Panc1 (cell line): ENCODE results near the gene CACNA1A. TPM values are rescaled to one million over a fixed set of nuclear protein-coding genes. Genes with fewer than 3 reads are reported as not detected.

Experiments used
- ATAC-seq: fragments of 200-7000 bp; cut with Tn5 transposase; 2 replicates; pipeline ENCODE4 v1.9.1; 2020; ENCODE audit warnings: mild to moderate bottlenecking, moderate library complexity
- BruUV-seq: library from RNA; stranded (reverse); fragments of 400-500 nt; replicated peaks from 2 replicates; lab custom pipeline; 2021; lab: Mats Ljungman, UMichigan
- CTCF ChIA-PET: fragments of 300-600 bp; sonication (Branson Sonifier 250); formaldehyde crosslinking; loops from one replicate; lab custom pipeline; 2022; ENCODE audit warnings: antibody characterized with exemption; lab: Charles Lee
- POLR2A ChIA-PET: fragments of 300-600 bp; sonication (Branson Sonifier 250); formaldehyde crosslinking; loops from one replicate; lab custom pipeline; 2022; ENCODE audit warnings: antibody characterized with exemption; lab: Charles Lee
- DNase-seq: peaks from one replicate; pipeline ENCODE4 v3.0.0-alpha.2; 2010; ENCODE audit warnings: low read depth, low spot score
- H3K27ac ChIP-seq: 2 replicates; pipeline ENCODE4 v1.5.1; 2011; ENCODE audit warnings: mild to moderate bottlenecking, low read length, inconsistent platforms
- H3K27me3 ChIP-seq: fragments of 200-500 bp; sonication (Bioruptor generic); 2 replicates; pipeline ENCODE4 v1.6.0; 2014; ENCODE audit warnings: low read length, inconsistent platforms; ENCODE audit not compliant: control insufficient read depth, insufficient read depth
- H3K36me3 ChIP-seq: fragments of 200-500 bp; sonication (Bioruptor generic); 2 replicates; pipeline ENCODE4 v1.5.1; 2014; ENCODE audit warnings: inconsistent platforms, mild to moderate bottlenecking, low read length, moderate library complexity; ENCODE audit not compliant: control insufficient read depth, insufficient read depth
- H3K4me1 ChIP-seq: 2 replicates; pipeline ENCODE4 v1.5.1; 2011; ENCODE audit warnings: inconsistent platforms, mild to moderate bottlenecking, low read length, moderate library complexity; ENCODE audit not compliant: control insufficient read depth, insufficient read depth
- H3K4me3 ChIP-seq, 2 experiments: 2 replicates each; pipeline ENCODE4 v1.5.1; 2011 to 2012; ENCODE audit warnings: low read depth in 2 of 2, low read length in 2 of 2, mild to moderate bottlenecking in 2 of 2, inconsistent platforms in 1 of 2, moderate library complexity in 1 of 2
- H3K9me3 ChIP-seq: fragments of 200-500 bp; sonication (Bioruptor generic); 2 replicates; pipeline ENCODE4 v1.5.1; 2014; ENCODE audit warnings: low read depth, mild to moderate bottlenecking, inconsistent platforms, low read length, moderate library complexity; ENCODE audit not compliant: control insufficient read depth, insufficient read depth
- CTCF ChIP-seq: fragments of 450-650 bp; IDR thresholded peaks from 2 replicates; pipeline ENCODE4 v1.5.1; 2017; ENCODE audit warnings: mild to moderate bottlenecking
- POLR2AphosphoS5 ChIP-seq: IDR thresholded peaks from 2 replicates; pipeline ENCODE4 v1.6.1; 2012; ENCODE audit warnings: mild to moderate bottlenecking, low read depth, low read length, moderate library complexity
- SIN3A ChIP-seq: IDR thresholded peaks from 2 replicates; pipeline ENCODE4 v1.6.1; 2012; ENCODE audit warnings: low read depth, mild to moderate bottlenecking, low read length, moderate library complexity, borderline replicate concordance; ENCODE audit not compliant: insufficient read depth
- TCF7L2 ChIP-seq: IDR thresholded peaks from 2 replicates; pipeline ENCODE4 v1.6.1; 2011; ENCODE audit warnings: mild to moderate bottlenecking, low read depth, low read length, inconsistent platforms
- in situ Hi-C: cut with HindIII; loops from 2 replicates; pipeline ENCODE4 v1.10.0; 2016; ENCODE audit warnings: low sequenced_read_pairs, low pct_unique_long_range_greater_than_20kb
- intact Hi-C: fragments of 100-400 bp; cut with micrococcal nuclease; formaldehyde crosslinking; loops from one replicate; pipeline ENCODE4 v1.10.0; 2022; ENCODE audit not compliant: unreplicated experiment
- total RNA-seq: library from RNA; stranded (reverse); gene quantifications from one replicate; pipeline ENCODE4 v1.2.1, GENCODE V29; 2021; ENCODE audit not compliant: unreplicated experiment
- TF ChIP-seq, protein P1 (sequence below), 2 experiments: IDR thresholded peaks; 2 replicates each; pipeline ENCODE4 v1.6.1; 2011 to 2012; ENCODE audit warnings: low read depth in 2 of 2, control low read depth in 1 of 2, low read length in 1 of 2, mild to moderate bottlenecking in 1 of 2, moderate library complexity in 1 of 2; ENCODE audit not compliant: insufficient read depth in 1 of 2

The CACNA1A gene
- total RNA-seq, 1 experiment from 2014 or later: 0.51 TPM

- intact Hi-C loops: no loop called here
- ChIA-PET POLR2A (no interaction called here), CTCF (no interaction called here)
- Histone ChIP-seq H3K36me3 (no peaks in the 10 kb centered on the region), H3K4me1 (no peaks in the 10 kb centered on the region), H3K4me3 (no peak overlapping the region), H3K27me3 (peaks cover 20% of the 10 kb centered on the region), H3K27ac (no peak overlapping the region), H3K9me3 (no peaks in the 10 kb centered on the region)
- TF ChIP-seq POLR2AphosphoS5 (no peak), CTCF (no peak), TCF7L2 (no peak), SIN3A (no peak)
- BruUV-seq: no TSS peak
- DNase-seq (no peak), ATAC-seq (no peak)
- in situ Hi-C loops: no loop called here
These were observed 2.6 kb downstream of the CACNA1A start for GRCh38 chr19:13503570-13504235.

- TF ChIP-seq SIN3A: no peak
- no peak for TF ChIP-seq POLR2AphosphoS5
- no peak for TF ChIP-seq TCF7L2
- no peak for TF ChIP-seq CTCF
- TF ChIP-seq, protein P1, sequence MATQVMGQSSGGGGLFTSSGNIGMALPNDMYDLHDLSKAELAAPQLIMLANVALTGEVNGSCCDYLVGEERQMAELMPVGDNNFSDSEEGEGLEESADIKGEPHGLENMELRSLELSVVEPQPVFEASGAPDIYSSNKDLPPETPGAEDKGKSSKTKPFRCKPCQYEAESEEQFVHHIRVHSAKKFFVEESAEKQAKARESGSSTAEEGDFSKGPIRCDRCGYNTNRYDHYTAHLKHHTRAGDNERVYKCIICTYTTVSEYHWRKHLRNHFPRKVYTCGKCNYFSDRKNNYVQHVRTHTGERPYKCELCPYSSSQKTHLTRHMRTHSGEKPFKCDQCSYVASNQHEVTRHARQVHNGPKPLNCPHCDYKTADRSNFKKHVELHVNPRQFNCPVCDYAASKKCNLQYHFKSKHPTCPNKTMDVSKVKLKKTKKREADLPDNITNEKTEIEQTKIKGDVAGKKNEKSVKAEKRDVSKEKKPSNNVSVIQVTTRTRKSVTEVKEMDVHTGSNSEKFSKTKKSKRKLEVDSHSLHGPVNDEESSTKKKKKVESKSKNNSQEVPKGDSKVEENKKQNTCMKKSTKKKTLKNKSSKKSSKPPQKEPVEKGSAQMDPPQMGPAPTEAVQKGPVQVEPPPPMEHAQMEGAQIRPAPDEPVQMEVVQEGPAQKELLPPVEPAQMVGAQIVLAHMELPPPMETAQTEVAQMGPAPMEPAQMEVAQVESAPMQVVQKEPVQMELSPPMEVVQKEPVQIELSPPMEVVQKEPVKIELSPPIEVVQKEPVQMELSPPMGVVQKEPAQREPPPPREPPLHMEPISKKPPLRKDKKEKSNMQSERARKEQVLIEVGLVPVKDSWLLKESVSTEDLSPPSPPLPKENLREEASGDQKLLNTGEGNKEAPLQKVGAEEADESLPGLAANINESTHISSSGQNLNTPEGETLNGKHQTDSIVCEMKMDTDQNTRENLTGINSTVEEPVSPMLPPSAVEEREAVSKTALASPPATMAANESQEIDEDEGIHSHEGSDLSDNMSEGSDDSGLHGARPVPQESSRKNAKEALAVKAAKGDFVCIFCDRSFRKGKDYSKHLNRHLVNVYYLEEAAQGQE (IDR thresholded peaks at IDR 0.05; ENCODE audit: insufficient read depth in 1 of 2, low read depth in 2 of 2, low read length in 1 of 2): no peak
- ATAC-seq (no peak), DNase-seq (no peak)
- Histone ChIP-seq H3K27ac (no peak overlapping the region), H3K4me3 (no peak overlapping the region), H3K9me3 (no peaks in the 10 kb centered on the region), H3K36me3 (no peaks in the 10 kb centered on the region), H3K4me1 (no peaks in the 10 kb centered on the region), H3K27me3 (peaks cover 14% of the 10 kb centered on the region; the same call in 1 of the 2 replicates)
- intact Hi-C loops (no loop called here), in situ Hi-C loops (no loop called here)
- ChIA-PET POLR2A (no interaction called here), CTCF (interaction anchor here (0.6 kb wide), 1 partner anchor 73 kb away, joined by 3 read pairs; no protein-coding TSS in a partner anchor)
- BruUV-seq: no TSS peak
These were observed 4.0 kb downstream of the CACNA1A start for GRCh38 chr19:13502231-13502630.
